NCI-H460 (cell line): ENCODE data around the gene ECD. TPM values are rescaled to one million over a fixed set of nuclear protein-coding genes. Genes with fewer than 3 reads are reported as not detected.
A peak's percentile ranks its signal among the peaks of the same experiment; 100 is the strongest.
"Not testable (repeated sequence)": the region's sequence is repeated elsewhere in the genome, so short reads cannot be mapped to it uniquely, and the experiment has no call there.

ENCODE experiments used
- DNase-seq: peaks from one replicate; pipeline ENCODE4 v3.0.0-alpha.2; 2016; ENCODE audit warnings: low read depth; ENCODE audit errors: extremely low read depth
- total RNA-seq: library from RNA; depleted of rRNA; stranded (reverse); fragments of >200 nt; shearing (Covaris generic); gene quantifications from 2 replicates; pipeline ENCODE4 v1.2.3, GENCODE V29; 2014

Gene ECD
- total RNA-seq, 1 experiment from 2014 or later = 43.2 TPM

- DNase-seq = no peak
Measured at GRCh38 chr10:73161079-73161478, 6.7 kb downstream of the ECD start.

DNA sequence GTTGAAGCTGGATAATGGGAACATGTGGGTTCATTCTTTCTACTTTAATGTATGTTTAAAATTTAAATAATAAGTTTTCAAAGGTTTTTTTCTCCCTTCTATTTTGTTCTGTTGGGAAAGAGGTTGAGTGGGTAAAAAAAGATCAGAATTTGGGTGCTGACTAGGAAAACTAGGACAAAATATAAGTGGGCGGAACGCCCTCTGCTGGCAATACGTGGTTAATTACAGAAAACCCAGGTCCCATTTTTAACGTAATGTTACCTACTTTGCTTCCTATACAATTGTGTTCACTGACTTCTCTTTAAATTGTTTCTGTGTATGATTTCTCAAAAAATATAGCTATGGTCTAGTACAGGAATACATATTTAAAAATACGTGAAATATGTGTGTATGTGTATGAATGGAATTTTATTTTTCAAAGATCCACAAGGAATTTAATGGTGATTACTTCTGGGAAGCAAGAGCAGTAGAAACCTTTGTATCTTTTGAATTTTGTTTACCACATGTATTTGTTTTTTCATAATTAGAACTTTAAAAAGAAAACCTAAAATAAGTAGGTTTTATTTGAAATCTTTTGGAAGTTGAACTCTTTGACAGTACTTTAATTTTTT is 8.7 kb downstream of the ECD start:
- peak; percentile 50 for DNase-seq

DNA sequence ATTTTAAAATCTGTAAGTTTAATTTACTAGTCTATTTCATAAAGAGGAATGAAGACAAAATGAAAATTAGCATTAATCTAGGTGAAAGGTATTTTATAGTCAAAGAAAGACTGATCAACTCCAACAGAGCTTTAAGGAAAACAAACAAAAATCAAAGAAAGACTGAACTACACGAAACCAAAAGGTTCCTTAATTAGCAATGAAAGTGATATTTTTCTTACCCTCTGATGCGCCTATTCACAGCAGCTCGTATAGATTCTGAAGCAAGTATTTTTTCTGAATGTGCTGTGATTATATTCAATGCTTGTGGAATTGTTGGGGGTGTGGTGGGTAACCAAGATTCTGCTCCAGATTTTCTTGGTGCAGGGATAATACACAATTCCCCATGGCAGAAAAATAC is 11.8 kb downstream of the ECD start:
- DNase-seq = no peak

DNA sequence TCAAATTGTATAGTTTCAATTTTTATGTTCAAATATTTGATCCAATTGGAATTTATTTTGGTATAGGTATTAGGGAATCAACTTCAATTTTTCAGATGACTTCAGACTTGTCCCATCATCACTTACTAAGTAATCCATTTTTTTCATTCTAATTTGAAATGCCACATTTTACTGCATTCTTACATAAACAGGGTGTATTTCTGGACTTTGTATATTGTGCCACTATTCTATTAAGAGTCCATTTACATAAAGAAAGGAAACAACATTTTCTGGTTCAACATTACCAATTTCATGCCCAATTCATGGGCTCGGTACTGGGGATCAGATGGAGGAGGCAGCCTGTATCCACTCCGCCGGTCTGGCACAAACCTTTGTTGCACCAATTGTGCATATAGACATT is 15.8 kb downstream of the ECD start:
- DNase-seq = no peak

- DNase-seq = not testable (repeated sequence)
Measured at GRCh38 chr10:73150633-73151413, 17.0 kb downstream of the ECD start.

GRCh38 chr10:73141603-73142002 is 26.2 kb downstream of the ECD start:
- no peak for DNase-seq

DNA sequence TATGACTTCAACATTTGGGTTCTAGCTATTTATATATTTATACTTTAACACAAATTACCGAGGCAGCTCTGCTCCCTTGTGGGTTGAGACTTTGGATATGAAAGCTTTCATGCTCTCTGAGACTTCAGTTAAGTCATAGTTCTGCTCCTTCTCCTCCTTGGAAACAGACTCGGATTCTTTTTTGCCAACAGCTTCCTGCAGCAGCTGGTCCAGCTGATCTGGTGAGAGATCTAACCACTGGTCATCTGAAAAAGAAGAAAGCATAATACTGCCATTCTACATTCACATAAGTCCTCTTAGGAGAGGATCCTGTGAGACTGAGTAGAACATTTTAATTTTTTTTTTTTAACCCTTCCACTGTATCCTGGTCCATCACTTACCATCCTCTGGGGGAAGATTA is 28.6 kb downstream of the ECD start:
- no peak for DNase-seq

DNA sequence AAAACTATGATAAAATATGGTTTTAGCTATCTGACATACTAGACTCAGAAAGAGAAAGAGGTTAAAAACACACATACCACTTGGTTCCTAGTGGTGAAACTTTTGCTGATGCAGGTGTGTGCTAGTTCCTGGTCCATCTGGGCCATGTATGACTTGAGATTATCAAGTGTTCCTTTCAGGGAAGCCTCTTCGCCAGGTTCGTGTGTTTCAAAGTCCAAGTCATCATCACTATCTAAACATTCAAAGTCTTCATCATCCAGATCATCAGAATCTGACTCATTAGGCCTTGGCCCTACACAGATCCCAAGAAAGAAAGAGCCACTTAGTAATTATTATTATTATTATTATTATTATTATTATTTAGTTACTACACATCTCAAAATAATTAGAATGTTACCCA is 31.2 kb downstream of the ECD start:
- DNase-seq = no peak

DNA sequence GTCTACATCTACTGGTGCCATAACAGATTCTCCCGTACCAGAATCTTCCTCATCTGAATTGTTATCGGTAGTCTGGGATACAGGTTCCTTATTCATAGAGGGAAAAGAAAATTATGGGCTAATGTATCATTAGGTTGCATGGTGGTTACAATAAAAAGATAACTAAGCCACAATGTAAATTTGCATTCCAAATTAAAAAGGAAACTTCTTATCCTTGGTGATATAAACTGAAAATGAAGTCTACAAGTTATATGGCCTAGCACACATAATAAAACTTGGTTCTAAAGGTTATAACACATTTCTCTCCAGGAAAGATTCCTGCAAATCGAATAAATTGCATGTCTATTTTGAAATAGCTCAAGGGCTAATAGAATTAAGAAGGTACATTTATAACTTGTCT is 33.1 kb downstream of the ECD start:
- DNase-seq = no peak

GRCh38 chr10:73131913-73132686 is 35.7 kb downstream of the ECD start:
- no peak for DNase-seq

- DNase-seq = no peak
Measured at GRCh38 chr10:73131301-73131700, 36.5 kb downstream of the ECD start.

DNA sequence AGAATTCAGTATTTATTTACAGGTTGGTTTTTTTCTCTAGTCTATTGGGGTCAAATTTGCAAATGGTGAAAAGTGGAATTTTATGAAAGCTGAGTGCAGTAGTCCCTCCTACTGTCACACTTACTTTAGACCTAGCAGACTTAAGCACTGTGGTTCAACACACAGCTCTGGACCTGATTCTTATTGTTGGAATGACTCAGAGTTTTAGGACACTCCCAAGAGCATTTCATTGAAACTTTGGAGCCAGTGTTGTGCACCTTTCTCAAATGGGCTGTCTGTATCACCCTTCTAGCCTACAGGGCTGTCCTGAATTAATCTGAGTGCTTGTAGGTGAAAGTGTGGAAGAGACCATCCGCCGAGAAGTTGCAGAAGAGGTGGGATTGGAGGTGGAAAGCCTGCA is 41.5 kb downstream of the ECD start:
- DNase-seq = no peak

DNA sequence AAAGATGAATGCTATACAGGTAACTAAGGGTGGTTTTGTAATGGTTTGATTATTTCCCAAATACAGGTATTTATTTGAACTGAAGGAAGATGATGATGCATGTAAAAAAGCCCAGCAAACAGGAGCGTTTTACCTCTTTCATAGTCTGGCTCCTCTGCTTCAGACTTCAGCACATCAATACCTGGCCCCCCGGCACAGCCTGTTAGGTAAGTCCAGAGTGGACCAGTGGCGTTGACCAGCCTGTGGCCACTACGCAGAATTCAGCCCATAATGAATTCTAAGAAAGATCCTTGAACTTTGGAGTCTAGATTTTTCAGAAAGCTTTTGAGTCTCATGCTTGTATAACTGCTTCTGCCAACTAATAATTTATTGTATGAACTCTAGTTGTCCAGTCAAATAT is 47.9 kb downstream of the ECD start:
- no peak for DNase-seq

DNA sequence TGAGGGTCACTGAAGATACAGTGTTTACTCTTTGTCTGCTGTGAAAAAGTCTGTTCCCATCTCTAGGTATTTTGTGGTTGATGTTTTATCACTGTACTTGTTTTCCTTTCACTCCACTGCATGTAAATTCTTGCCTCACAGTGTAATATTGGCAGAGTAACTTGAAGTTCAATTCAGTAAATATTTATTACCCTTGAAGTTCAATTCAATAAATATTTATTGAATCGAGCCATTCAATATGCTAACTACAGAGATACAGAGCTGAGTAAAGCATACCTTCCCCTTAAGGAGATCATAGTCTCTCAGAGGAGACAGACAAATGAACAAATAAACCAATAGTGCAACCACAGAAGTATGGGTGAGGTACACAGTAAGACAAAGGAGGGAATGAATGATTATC is 48.4 kb downstream of the ECD start:
- no peak for DNase-seq

DNA sequence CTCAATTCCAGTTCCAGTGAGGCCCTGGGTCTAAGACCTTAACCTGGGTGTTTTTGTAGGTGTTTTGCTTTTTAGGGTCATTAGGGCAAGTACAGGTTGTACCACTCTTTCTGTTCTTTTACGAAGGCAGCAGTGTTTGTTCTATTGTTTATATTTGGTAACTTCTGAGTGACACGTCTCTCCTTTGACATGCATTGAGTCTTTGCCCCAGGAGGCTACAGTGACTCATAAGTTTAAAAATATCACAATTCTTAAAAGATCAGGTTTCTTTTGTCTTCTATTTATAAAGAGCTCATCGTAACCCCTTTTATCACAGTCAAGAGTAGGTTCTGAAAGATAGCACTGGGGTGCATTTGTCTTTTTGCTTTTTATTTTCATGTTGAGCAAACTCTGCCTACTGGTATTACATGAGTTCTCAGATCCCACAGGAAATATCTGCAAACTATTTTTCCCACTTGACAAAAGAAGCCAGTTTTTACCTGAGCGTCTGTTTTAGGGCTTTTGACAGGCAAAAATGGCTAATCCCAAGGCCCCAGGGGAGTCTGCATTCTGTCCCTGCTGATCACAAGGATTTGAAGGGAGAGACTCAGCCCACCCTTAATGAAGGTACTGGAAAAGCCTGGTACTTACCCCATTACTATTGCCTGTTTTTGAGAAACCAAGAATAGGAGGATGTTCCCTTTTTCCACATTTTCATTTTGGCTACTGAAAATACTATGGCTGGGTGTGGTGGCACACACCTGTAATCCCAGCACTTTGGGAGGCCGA is 49.6 kb downstream of the ECD start:
- no peak for DNase-seq

- DNase-seq = no peak
Measured at GRCh38 chr10:73116017-73116416, 51.8 kb downstream of the ECD start.

DNA sequence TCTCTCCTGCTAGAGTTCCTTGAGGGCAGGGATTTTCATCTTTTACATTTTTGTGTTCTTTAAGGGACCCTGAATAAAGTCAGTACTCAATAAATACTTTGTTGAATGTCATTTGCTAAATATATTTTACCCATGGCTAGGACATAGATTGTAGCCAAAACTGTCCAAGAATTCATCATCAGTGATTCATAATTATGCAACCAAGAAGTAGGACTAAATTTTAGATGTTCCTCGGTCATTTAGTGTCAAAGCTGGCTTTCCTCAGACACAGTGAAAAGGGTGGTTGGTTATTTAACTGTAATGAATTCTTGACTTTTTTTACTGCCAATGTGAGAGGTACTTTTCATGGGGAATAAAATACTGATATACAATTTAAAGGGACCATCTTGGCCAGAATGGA is 54.3 kb downstream of the ECD start:
- no peak for DNase-seq

DNA sequence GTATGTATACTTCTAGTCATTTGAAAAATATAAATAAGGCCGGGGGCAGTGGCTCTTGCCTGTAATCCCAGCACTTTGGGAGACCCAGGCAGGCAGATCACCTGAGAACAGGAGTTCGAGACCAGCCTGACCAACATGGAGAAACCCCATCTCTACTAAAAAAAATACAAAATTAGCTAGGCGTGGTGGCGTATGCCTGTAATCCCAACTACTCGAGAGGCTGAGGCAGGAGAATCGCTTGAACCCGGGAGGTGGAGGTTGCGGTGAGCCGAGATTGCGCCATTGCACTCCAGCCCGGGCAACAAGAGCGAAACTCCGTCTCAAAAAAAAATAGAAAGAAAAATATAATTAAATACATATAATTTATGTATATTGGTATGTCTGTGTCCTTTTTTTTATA is 55.8 kb downstream of the ECD start:
- DNase-seq = not testable (repeated sequence)

GRCh38 chr10:73110345-73110849 is 57.4 kb downstream of the ECD start, which contains the start of gene NUDT13:
Gene NUDT13 (plus strand): TSS chr10:73110455. CDS start chr10:73114366, 3,911 bp downstream.
- peak; percentile 75 for DNase-seq

GRCh38 chr10:73109248-73109652 is 58.6 kb downstream of the ECD start:
- DNase-seq = not testable (repeated sequence)

DNA sequence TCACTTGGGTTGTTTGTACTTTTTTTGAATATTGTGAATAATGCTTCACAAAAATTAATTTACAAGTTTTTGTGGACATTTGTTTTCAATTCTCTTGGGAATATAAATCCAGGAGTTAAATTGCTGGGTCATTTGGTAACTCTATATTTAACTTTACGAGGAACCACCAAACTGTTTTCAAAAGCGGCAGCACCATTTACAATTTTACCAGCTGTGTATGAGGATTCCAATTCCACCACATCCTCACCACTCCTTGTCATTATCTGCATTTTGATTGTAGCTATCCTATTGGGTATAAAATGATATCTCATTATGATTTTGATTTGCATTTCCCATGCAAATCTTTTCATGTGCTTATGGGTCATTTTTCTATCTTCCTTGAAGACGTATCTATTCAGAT is 61.5 kb downstream of the ECD start:
- DNase-seq = no peak
